HCT116 (cell line): ENCODE results near the gene CXCR4. TPM values are rescaled to one million over a fixed set of nuclear protein-coding genes. Genes with fewer than 3 reads are reported as not detected.

Experiments used
- ATAC-seq: fragments of 200-7000 bp; cut with Tn5 transposase; 2 replicates; pipeline ENCODE4 v1.9.1; 2020; ENCODE audit warnings: mild to moderate bottlenecking, moderate library complexity
- BruUV-seq: library from RNA; stranded (reverse); fragments of 400-500 nt; replicated peaks from 2 replicates; lab custom pipeline; 2021; lab: Mats Ljungman, UMichigan
- CTCF ChIA-PET: fragments of 300-600 bp; sonication (Branson Sonifier 250); formaldehyde crosslinking; loops from one replicate; lab custom pipeline; 2021; ENCODE audit warnings: antibody characterized with exemption; lab: Charles Lee
- POLR2A ChIA-PET: fragments of 300-600, 350-600 bp; sonication (Branson Sonifier 250); formaldehyde crosslinking; loops from one replicate; lab custom pipeline; 2021; ENCODE audit warnings: antibody characterized with exemption; lab: Charles Lee
- RAD21 ChIA-PET, 2 experiments: fragments of 300-600 bp; sonication (Branson Sonifier 250); formaldehyde crosslinking; loops; one replicate each; lab custom pipeline; 2023; ENCODE audit warnings: low total read pairs in 2 of 2; ENCODE audit not compliant: uncharacterized antibody in 2 of 2, unreplicated experiment in 2 of 2, low non-redundant PET in 1 of 2; lab: Charles Lee
- DNase-seq: peaks from one replicate; pipeline ENCODE4 v3.0.0-alpha.2; 2010; ENCODE audit warnings: low read depth, low spot score
- H2AFZ ChIP-seq: fragments of 200-600 bp; shearing (Covaris generic), sonication (generic); 2 replicates; pipeline ENCODE4 v1.6.1; 2017; ENCODE audit warnings: low read depth, mixed run types, mixed read lengths, antibody characterized with exemption, low read length; ENCODE audit not compliant: poor library complexity, severe bottlenecking
- H3K27ac ChIP-seq: 2 replicates; pipeline ENCODE4 v1.5.1; 2012; ENCODE audit warnings: low read depth, low read length
- H3K27me3 ChIP-seq: fragments of 200-600 bp; sonication (generic); 2 replicates; pipeline ENCODE4 v1.6.1; 2016; ENCODE audit warnings: mixed run types, low read length, mixed read lengths; ENCODE audit not compliant: insufficient read depth
- H3K36me3 ChIP-seq, 2 experiments: fragments of 200-500 bp in 1 of 2; fragments of 200-600 bp in 1 of 2; sonication (Bioruptor generic) in 1 of 2; sonication (generic) in 1 of 2; 2 replicates each; pipeline versions ENCODE4 v1.5.1 to v1.6.1; 2014 to 2016; ENCODE audit warnings: low read length in 2 of 2, inconsistent platforms in 1 of 2, mixed read lengths in 1 of 2, mixed run types in 1 of 2; ENCODE audit not compliant: insufficient read depth in 2 of 2, control insufficient read depth in 1 of 2
- H3K4me1 ChIP-seq, 2 experiments: fragments of 200-600 bp in 1 of 2; sonication (generic) in 1 of 2; 2 replicates each; pipeline versions ENCODE4 v1.5.1 to v1.6.1; 2012 to 2017; ENCODE audit warnings: low read length in 2 of 2, inconsistent platforms in 1 of 2, mild to moderate bottlenecking in 1 of 2, mixed read lengths in 1 of 2, mixed run types in 1 of 2, moderate library complexity in 1 of 2; ENCODE audit not compliant: insufficient read depth in 2 of 2, control insufficient read depth in 1 of 2
- H3K4me2 ChIP-seq: fragments of 200-600 bp; sonication (generic); 2 replicates; pipeline ENCODE4 v1.6.1; 2017; ENCODE audit warnings: mixed run types, low read length, mixed read lengths
- H3K4me3 ChIP-seq, 2 experiments: fragments of 200-600 bp in 1 of 2; sonication (generic) in 1 of 2; replicated peaks in 1 of 2; 2 replicates each; pipeline ENCODE4 v1.5.1; 2011 to 2016; ENCODE audit warnings: low read length in 2 of 2, control low read depth in 1 of 2, low read depth in 1 of 2, mild to moderate bottlenecking in 1 of 2, mixed read lengths in 1 of 2, mixed run types in 1 of 2
- H3K79me2 ChIP-seq: fragments of 200-600 bp; sonication (generic); 2 replicates; pipeline ENCODE4 v1.6.1; 2017; ENCODE audit warnings: mild to moderate bottlenecking, mixed run types, low read length, moderate library complexity, mixed read lengths; ENCODE audit not compliant: insufficient read depth
- H3K9ac ChIP-seq: fragments of 200-600 bp; sonication (generic); 2 replicates; pipeline ENCODE4 v1.6.1; 2016; ENCODE audit warnings: low read length, mixed read lengths
- H3K9me2 ChIP-seq: fragments of 200-600 bp; sonication (generic), shearing (Covaris generic); 2 replicates; pipeline ENCODE4 v1.6.1; 2017; ENCODE audit warnings: mixed run types, mild to moderate bottlenecking, moderate library complexity; ENCODE audit not compliant: insufficient read depth
- H3K9me3 ChIP-seq, 2 experiments: fragments of 200-500 bp in 1 of 2; fragments of 200-600 bp in 1 of 2; sonication (Bioruptor generic) in 1 of 2; sonication (generic) in 1 of 2; 2 replicates each; pipeline ENCODE4 v1.6.1; 2014 to 2017; ENCODE audit warnings: low read length in 2 of 2, mixed read lengths in 2 of 2, inconsistent platforms in 1 of 2, low read depth in 1 of 2, mild to moderate bottlenecking in 1 of 2, mixed run types in 1 of 2, moderate library complexity in 1 of 2; ENCODE audit not compliant: control insufficient read depth in 1 of 2, insufficient read depth in 1 of 2
- H4K20me1 ChIP-seq: fragments of 200-600 bp; sonication (generic), shearing (Covaris generic); 2 replicates; pipeline ENCODE4 v1.6.1; 2017; ENCODE audit warnings: mixed run types, mild to moderate bottlenecking, moderate library complexity; ENCODE audit not compliant: insufficient read depth
- ATF3 ChIP-seq: IDR thresholded peaks from 2 replicates; pipeline ENCODE4 v1.6.1; 2012
- CBX3 ChIP-seq: IDR thresholded peaks from 2 replicates; pipeline ENCODE4 v1.6.1; 2012; ENCODE audit warnings: low read depth
- CEBPB ChIP-seq: IDR thresholded peaks from 2 replicates; pipeline ENCODE4 v1.6.1; 2012; ENCODE audit warnings: low read depth
- EGR1 ChIP-seq: IDR thresholded peaks from 2 replicates; pipeline ENCODE4 v1.6.1; 2012; ENCODE audit warnings: low read depth
- ELF1 ChIP-seq: IDR thresholded peaks from 2 replicates; pipeline ENCODE4 v1.6.1; 2012; ENCODE audit warnings: low read depth, borderline replicate concordance
- EZH2phosphoT487 ChIP-seq: fragments of 200-600 bp; IDR thresholded peaks from 2 replicates; pipeline ENCODE4 v1.6.1; 2018; ENCODE audit warnings: antibody characterized with exemption, borderline replicate concordance
- JUND ChIP-seq: IDR thresholded peaks from 2 replicates; pipeline ENCODE4 v1.6.1; 2012
- POLR2AphosphoS5 ChIP-seq: IDR thresholded peaks from 2 replicates; pipeline ENCODE4 v1.6.1; 2011; ENCODE audit warnings: mild to moderate bottlenecking, low read depth, low read length, moderate library complexity
- RAD21 ChIP-seq: IDR thresholded peaks from 2 replicates; pipeline ENCODE4 v1.6.1; 2012; ENCODE audit warnings: low read depth, mild to moderate bottlenecking
- SP1 ChIP-seq: IDR thresholded peaks from 2 replicates; pipeline ENCODE4 v1.6.1; 2012; ENCODE audit warnings: low read depth
- TCF7L2 ChIP-seq: IDR thresholded peaks from 2 replicates; pipeline ENCODE4 v1.7.0; 2011; ENCODE audit warnings: borderline replicate concordance, inconsistent platforms; ENCODE audit not compliant: insufficient read depth, insufficient read length; ENCODE audit errors: extremely low read depth
- YY1 ChIP-seq: IDR thresholded peaks from 2 replicates; pipeline ENCODE4 v1.6.1; 2011; ENCODE audit warnings: low read length, low read depth, moderate library complexity, mild to moderate bottlenecking; ENCODE audit not compliant: insufficient replicate concordance; ENCODE audit errors: extremely low read depth
- ZBTB33 ChIP-seq: IDR thresholded peaks from 2 replicates; pipeline ENCODE4 v1.6.1; 2011; ENCODE audit warnings: mild to moderate bottlenecking, low read length, moderate library complexity; ENCODE audit not compliant: insufficient replicate concordance; ENCODE audit errors: extremely low read depth
- intact Hi-C: fragments of 100-400 bp; cut with micrococcal nuclease; formaldehyde crosslinking; loops from 2 replicates; pipeline ENCODE4 v1.10.0; 2022
- total RNA-seq: library from RNA; stranded (reverse); gene quantifications from one replicate; pipeline ENCODE4 v1.2.1, GENCODE V29; 2021; ENCODE audit not compliant: unreplicated experiment

The CXCR4 gene
- total RNA-seq, 1 experiment from 2014 or later, result 1.3 TPM

GRCh38 chr2:136156411-136156810 lies 38.5 kb upstream of the CXCR4 start:
- H3K27me3 ChIP-seq, result no peaks in the 10 kb centered on the region; the same call in 1 of the 2 replicates
- RAD21 ChIA-PET, result no interaction called here
- H3K4me1 ChIP-seq, result no peaks in the 10 kb centered on the region
- no peaks in the 10 kb centered on the region for H3K9me3 ChIP-seq
- TF ChIP-seq TCF7L2, result no peak
- no peak for TF ChIP-seq EGR1
- no peak for TF ChIP-seq JUND
- no peak for TF ChIP-seq ELF1
- TF ChIP-seq ATF3, result no peak
- no peak for TF ChIP-seq SP1
- TF ChIP-seq CBX3, result no peak
- TF ChIP-seq RAD21, result no peak
- no peak for TF ChIP-seq YY1
- no peak for TF ChIP-seq EZH2phosphoT487
- no peak for TF ChIP-seq ZBTB33
- no peak for TF ChIP-seq CEBPB
- TF ChIP-seq POLR2AphosphoS5, result no peak
- no peaks in the 10 kb centered on the region for H3K79me2 ChIP-seq
- intact Hi-C loops, result no loop called here
- H3K4me2 ChIP-seq, result no peak overlapping the region
- H3K4me3 ChIP-seq, result no peak overlapping the region
- H3K9ac ChIP-seq, result no peak overlapping the region
- CTCF ChIA-PET, result no interaction called here
- no peaks in the 10 kb centered on the region for H3K9me2 ChIP-seq
- BruUV-seq, result no TSS peak
- POLR2A ChIA-PET, result no interaction called here
- no peak overlapping the region for H3K27ac ChIP-seq
- H3K36me3 ChIP-seq, result no peaks in the 10 kb centered on the region
- ATAC-seq (no peak), DNase-seq (no peak)
- H4K20me1 ChIP-seq, result no peaks in the 10 kb centered on the region
- H2AFZ ChIP-seq, result no peak overlapping the region
